CD4-positive, alpha-beta T cell (primary cell): ENCODE results near the gene RPL22. TPM values are rescaled to one million over a fixed set of nuclear protein-coding genes. Genes with fewer than 3 reads are reported as not detected.
"Not testable (repeated sequence)": the region's sequence is repeated elsewhere in the genome, so short reads cannot be mapped to it uniquely, and the experiment has no call there.

Experiments used
- ATAC-seq: fragments of 200-7000 bp; cut with Tn5 transposase; one replicate; pipeline ENCODE4 v1.10.0; 2022; ENCODE audit warnings: mild to moderate bottlenecking; ENCODE audit not compliant: poor library complexity
- CTCF ChIA-PET: fragments of 350-600 bp; sonication (Branson Sonifier 250); formaldehyde crosslinking; loops from one replicate; lab custom pipeline; 2021; ENCODE audit warnings: antibody characterized with exemption, inconsistent platforms; lab: Charles Lee
- POLR2A ChIA-PET: fragments of 350-600 bp; sonication (Branson Sonifier 250); formaldehyde crosslinking; loops from one replicate; lab custom pipeline; 2021; ENCODE audit warnings: antibody characterized with exemption, inconsistent platforms; lab: Charles Lee
- DNase-seq, 14 experiments: peaks; one replicate each; pipeline ENCODE4 v3.0.0-alpha.2; 2013 to 2020; ENCODE audit warnings: mixed read lengths in 2 of 14
- H3K27ac ChIP-seq, 2 donors: one replicate each; pipeline versions ENCODE4 v1.5.1 to v1.7.0; 2013; ENCODE audit warnings: low read length in 2 of 2, low read depth in 1 of 2, mild to moderate bottlenecking in 1 of 2
- H3K27me3 ChIP-seq, 2 experiments: 1 replicate in 1 of 2; 2 replicates in 1 of 2; pipeline versions ENCODE4 v1.6.1 to v1.7.0; 2013; ENCODE audit warnings: low read length in 2 of 2, control low read depth in 1 of 2, mild to moderate bottlenecking in 1 of 2, moderate library complexity in 1 of 2; ENCODE audit not compliant: insufficient read depth in 2 of 2, control insufficient read depth in 1 of 2
- H3K36me3 ChIP-seq: one replicate; pipeline ENCODE4 v1.6.1; 2013; ENCODE audit warnings: low read length, control low read depth; ENCODE audit not compliant: insufficient read depth
- H3K4me1 ChIP-seq: one replicate; pipeline ENCODE4 v1.6.1; 2013; ENCODE audit warnings: low read length, control low read depth; ENCODE audit not compliant: insufficient read depth
- H3K4me3 ChIP-seq: one replicate; pipeline ENCODE4 v1.5.1; 2013; ENCODE audit warnings: mild to moderate bottlenecking, low read length, moderate library complexity
- H3K9me3 ChIP-seq, 2 experiments: 1 replicate in 1 of 2; 2 replicates in 1 of 2; pipeline versions ENCODE4 v1.6.1 to v1.7.0; 2013; ENCODE audit warnings: low read length in 2 of 2, mild to moderate bottlenecking in 2 of 2, control low read depth in 1 of 2, moderate library complexity in 1 of 2; ENCODE audit not compliant: control insufficient read depth in 1 of 2, insufficient read depth in 1 of 2
- H3K27ac Mint-ChIP-seq: one replicate; pipeline ENCODE4 v1.8.0; 2020; ENCODE audit warnings: mixed read lengths
- H3K27me3 Mint-ChIP-seq: one replicate; pipeline ENCODE4 v1.8.0; 2021; ENCODE audit warnings: mixed read lengths
- H3K36me3 Mint-ChIP-seq: one replicate; pipeline ENCODE4 v1.8.0; 2021; ENCODE audit warnings: low read depth, mixed read lengths
- H3K4me1 Mint-ChIP-seq: one replicate; pipeline ENCODE4 v1.8.0; 2021; ENCODE audit warnings: low read depth, mixed read lengths
- H3K4me3 Mint-ChIP-seq: one replicate; pipeline ENCODE4 v1.8.0; 2020; ENCODE audit warnings: mild to moderate bottlenecking, mixed read lengths
- H3K9me3 Mint-ChIP-seq: one replicate; pipeline ENCODE4 v1.8.0; 2020; ENCODE audit warnings: mixed read lengths
- CTCF ChIP-seq: fragments of 200-600 bp; IDR thresholded peaks from one replicate; pipeline ENCODE4 v1.8.0; 2022; ENCODE audit warnings: antibody characterized with exemption, mild to moderate bottlenecking
- intact Hi-C, 2 experiments: fragments of 100-400 bp; cut with DNase I in 1 of 2; cut with micrococcal nuclease in 1 of 2; formaldehyde crosslinking; loops; one replicate each; pipeline versions ENCODE4 v1.15.1 to v1.9.0; 2023 to 2025; cut with DNase I, micrococcal nuclease
- total RNA-seq, 174 experiments: library from RNA in 2 of 174; stranded (reverse) in 2 of 174; gene quantifications; one replicate each; pipeline ENCODE4 v1.2.3 and lab custom pipeline; 2021 to 2026

RPL22 gene
- total RNA-seq, 2 experiments from 2014 or later = 620 to 652 TPM

GRCh38 chr1:6222636-6223035 lies 23.2 kb upstream of the RPL22 start:
- intact Hi-C loops = no loop called here
- Histone ChIP-seq H3K27ac (no peak overlapping the region), H3K27me3 (no peaks in the 10 kb centered on the region), H3K9me3 (no peaks in the 10 kb centered on the region), H3K4me3 (no peak overlapping the region), H3K4me1 (no peaks in the 10 kb centered on the region), H3K36me3 (peaks cover 54% of the 10 kb centered on the region)
- H3K27ac Mint-ChIP-seq = no peak overlapping the region
- no peak overlapping the region for H3K4me3 Mint-ChIP-seq
- H3K27me3 Mint-ChIP-seq = peaks cover under 1% of the 10 kb centered on the region
- DNase-seq = no peak
- POLR2A ChIA-PET = no interaction called here
- CTCF ChIA-PET = no interaction called here
- no peak for ATAC-seq
- TF ChIP-seq CTCF = no peak
- peaks cover 48% of the 10 kb centered on the region for H3K36me3 Mint-ChIP-seq
- no peaks in the 10 kb centered on the region for H3K4me1 Mint-ChIP-seq
- H3K9me3 Mint-ChIP-seq = no peaks in the 10 kb centered on the region

GRCh38 chr1:6221210-6221784 lies 21.9 kb upstream of the RPL22 start:
- intact Hi-C loops = no loop called here
- ChIA-PET CTCF (no interaction called here), POLR2A (no interaction called here)
- no peak for TF ChIP-seq CTCF
- no peak overlapping the region for H3K27ac ChIP-seq
- no peaks in the 10 kb centered on the region for H3K4me1 ChIP-seq
- Mint-ChIP-seq H3K27me3 (peaks cover 7% of the 10 kb centered on the region), H3K36me3 (peaks cover 38% of the 10 kb centered on the region), H3K27ac (no peak overlapping the region), H3K4me3 (no peak overlapping the region), H3K4me1 (no peaks in the 10 kb centered on the region), H3K9me3 (no peaks in the 10 kb centered on the region)
- H3K4me3 ChIP-seq = no peak overlapping the region
- H3K36me3 ChIP-seq = peaks cover 43% of the 10 kb centered on the region
- ATAC-seq (no peak), DNase-seq (no peak)
- H3K9me3 ChIP-seq = no peaks in the 10 kb centered on the region
- no peaks in the 10 kb centered on the region for H3K27me3 ChIP-seq

- H3K4me1 ChIP-seq = no peaks in the 10 kb centered on the region
- no peak for TF ChIP-seq CTCF
- Mint-ChIP-seq H3K36me3 (peaks cover 28% of the 10 kb centered on the region), H3K4me3 (no peak overlapping the region), H3K27me3 (peaks cover 7% of the 10 kb centered on the region), H3K9me3 (no peaks in the 10 kb centered on the region), H3K4me1 (no peaks in the 10 kb centered on the region), H3K27ac (no peak overlapping the region)
- ChIA-PET POLR2A (no interaction called here), CTCF (no interaction called here)
- no peak overlapping the region for H3K27ac ChIP-seq
- H3K36me3 ChIP-seq = peaks cover 32% of the 10 kb centered on the region
- no peak for DNase-seq
- intact Hi-C loops = no loop called here
- no peaks in the 10 kb centered on the region for H3K27me3 ChIP-seq
- no peak overlapping the region for H3K4me3 ChIP-seq
- no peaks in the 10 kb centered on the region for H3K9me3 ChIP-seq
- no peak for ATAC-seq
Measured at GRCh38 chr1:6220236-6220635, 20.8 kb upstream of the RPL22 start.

GRCh38 chr1:6219641-6220040 lies 20.2 kb upstream of the RPL22 start:
- H3K4me1 Mint-ChIP-seq, H3K9me3 Mint-ChIP-seq, intact Hi-C loops, H3K4me3 ChIP-seq, H3K27me3 Mint-ChIP-seq, POLR2A ChIA-PET, H3K27ac ChIP-seq, H3K4me3 Mint-ChIP-seq, H3K9me3 ChIP-seq, CTCF ChIA-PET, ATAC-seq, H3K4me1 ChIP-seq, H3K27ac Mint-ChIP-seq, H3K27me3 ChIP-seq, DNase-seq: not testable (repeated sequence)
- H3K36me3 Mint-ChIP-seq = peaks cover 22% of the 10 kb centered on the region
- peaks cover 26% of the 10 kb centered on the region for H3K36me3 ChIP-seq
